HepG2 (cell line): Measurements from ENCODE around the gene PSENEN. TPM values are rescaled to one million over a fixed set of nuclear protein-coding genes. Genes with fewer than 3 reads are reported as not detected.

Experiments used
- ATAD3A ChIP-seq: sonication (generic); formaldehyde crosslinking; IDR thresholded peaks from 2 replicates; pipeline ENCODE4 v1.4.0; 2020; ENCODE audit warnings: missing genetic modification reagents
- ATF7-NPFF ChIP-seq: sonication (generic); formaldehyde crosslinking; IDR thresholded peaks from 2 replicates; pipeline ENCODE4 v1.8.1; 2023; ENCODE audit warnings: mild to moderate bottlenecking, low read depth, missing genetic modification reagents, moderate library complexity
- EHMT2 ChIP-seq: fragments of 200-600 bp; sonication (generic); IDR thresholded peaks from 2 replicates; pipeline ENCODE4 v1.7.0; 2017; ENCODE audit warnings: antibody characterized with exemption, low read depth, low read length, borderline replicate concordance
- JUN ChIP-seq: sonication (generic); formaldehyde crosslinking; IDR thresholded peaks from 2 replicates; pipeline ENCODE4 v1.4.0; 2020; ENCODE audit warnings: mild to moderate bottlenecking, missing genetic modification reagents
- MEIS2 ChIP-seq: sonication (generic); formaldehyde crosslinking; IDR thresholded peaks from 2 replicates; pipeline ENCODE4 v1.9.0; 2021; ENCODE audit warnings: mild to moderate bottlenecking, missing genetic modification reagents
- RAD21 ChIP-seq: fragments of 450-650 bp; formaldehyde crosslinking; IDR thresholded peaks from 2 replicates; pipeline ENCODE4 v1.5.0; 2020; ENCODE audit warnings: mild to moderate bottlenecking
- RFXAP ChIP-seq: sonication (generic); formaldehyde crosslinking; IDR thresholded peaks from 2 replicates; pipeline ENCODE4 v1.4.0; 2020; ENCODE audit warnings: missing genetic modification reagents, borderline replicate concordance
- SPEN ChIP-seq: sonication (generic); formaldehyde crosslinking; IDR thresholded peaks from 2 replicates; pipeline ENCODE4 v1.5.1; 2020; ENCODE audit warnings: low read depth, mild to moderate bottlenecking, missing genetic modification reagents
- SRF ChIP-seq: IDR thresholded peaks from 2 replicates; pipeline ENCODE4 v1.6.1; 2011; ENCODE audit warnings: mild to moderate bottlenecking, low read depth, low read length, moderate library complexity
- ZNF260 ChIP-seq: sonication (generic); formaldehyde crosslinking; IDR thresholded peaks from 2 replicates; pipeline ENCODE4 v1.4.0; 2020; ENCODE audit warnings: missing genetic modification reagents, low read depth, mild to moderate bottlenecking, borderline replicate concordance
- ZNF34 ChIP-seq: sonication (generic); formaldehyde crosslinking; IDR thresholded peaks from 2 replicates; pipeline ENCODE4 v1.4.0; 2020; ENCODE audit warnings: mild to moderate bottlenecking, missing genetic modification reagents, borderline replicate concordance
- ZNF788 ChIP-seq: sonication (generic); formaldehyde crosslinking; IDR thresholded peaks from 2 replicates; pipeline ENCODE4 v1.5.0; 2020; ENCODE audit warnings: mild to moderate bottlenecking, missing genetic modification reagents, borderline replicate concordance
- polyA plus RNA-seq, 8 experiments: library from polyadenylated mRNA; depleted of rRNA in 3 of 8; stranded (reverse) in 7 of 8; unstranded in 1 of 8; fragments of >200 nt; fragmentation: Illumina TruSeq in 4 of 8; extraction: Trizol in 4 of 8; gene quantifications; 2 replicates each; pipeline versions ENCODE4 v1.2.1 to v1.2.3, GENCODE V29; 2011 to 2016; ENCODE audit warnings: low read depth in 4 of 8, missing spikeins in 1 of 8, mixed read lengths in 1 of 8; ENCODE audit not compliant: insufficient read depth in 1 of 8
- total RNA-seq, 5 experiments: library from RNA; depleted of rRNA; stranded (reverse); fragments of >200 nt; fragmentation: Illumina TruSeq; extraction: Trizol; gene quantifications; 2 replicates each; pipeline ENCODE4 v1.2.3, GENCODE V29; 2016; ENCODE audit warnings: low read depth in 1 of 5
- TF ChIP-seq, protein P1 (sequence below): sonication (generic); formaldehyde crosslinking; IDR thresholded peaks from 2 replicates; pipeline ENCODE4 v1.5.1; 2020; ENCODE audit warnings: mild to moderate bottlenecking, missing genetic modification reagents
- TF ChIP-seq, protein P2 (sequence below): sonication (generic); formaldehyde crosslinking; IDR thresholded peaks from 2 replicates; pipeline ENCODE4 v1.9.0; 2021; ENCODE audit warnings: mild to moderate bottlenecking, missing genetic modification reagents
- TF ChIP-seq, protein P3 (sequence below): sonication (generic); formaldehyde crosslinking; IDR thresholded peaks from 2 replicates; pipeline ENCODE4 v1.5.0; 2020; ENCODE audit warnings: mild to moderate bottlenecking, missing genetic modification reagents, moderate library complexity

PSENEN gene
- total and polyA plus RNA-seq, 2 of the 13 experiments (the other 11 are each of a cell fraction or from before 2014, with no cell fraction given), result 16.9 to 34.2 TPM

DNA sequence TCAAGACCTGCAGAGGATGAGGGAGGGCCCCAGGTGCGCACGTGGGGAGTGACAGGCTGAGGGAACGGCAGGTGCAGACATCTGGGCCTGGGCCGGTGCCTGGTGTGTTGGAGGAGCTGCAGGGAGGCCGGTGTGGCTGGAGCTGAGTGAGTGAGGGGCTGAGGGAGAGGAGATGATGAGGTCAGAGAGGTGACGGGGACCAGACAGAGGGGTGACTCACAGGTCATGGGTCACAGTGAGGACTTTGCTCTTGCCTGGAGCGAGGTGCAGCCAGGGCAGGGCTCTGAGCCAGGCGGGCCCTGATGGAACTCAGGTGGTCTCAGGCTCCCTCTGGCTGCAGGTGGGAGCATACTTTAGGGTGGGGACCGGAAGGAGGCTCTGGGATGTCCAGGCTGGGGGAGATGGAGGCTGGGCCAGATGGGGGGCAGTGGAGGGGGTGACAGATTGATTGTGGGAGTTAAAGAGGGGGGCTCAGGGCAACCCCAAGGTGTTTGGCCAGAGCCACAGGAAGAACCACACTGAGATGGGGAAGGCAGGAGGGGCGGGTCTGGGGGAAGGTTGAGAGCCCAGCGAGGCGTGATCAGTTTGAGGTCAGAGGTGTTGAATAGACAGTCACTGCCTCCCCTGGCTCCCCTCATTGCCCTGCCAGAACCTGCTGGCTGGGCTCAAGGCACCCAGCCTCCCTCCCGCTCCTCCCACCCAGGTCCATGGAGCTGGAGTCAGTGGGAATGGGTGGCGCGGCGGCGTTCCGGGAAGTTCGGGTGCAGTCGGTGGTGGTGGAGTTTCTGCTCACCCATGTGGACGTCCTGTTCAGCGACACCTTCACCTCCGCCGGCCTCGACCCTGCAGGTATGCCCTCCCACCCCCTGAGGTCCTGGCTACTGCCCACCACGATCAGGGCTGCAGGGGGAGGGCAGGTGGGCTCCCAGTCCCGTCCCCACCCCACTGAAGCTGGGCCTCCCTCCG is 38.3 kb downstream of the PSENEN start (continued):
- TF ChIP-seq, protein P1, sequence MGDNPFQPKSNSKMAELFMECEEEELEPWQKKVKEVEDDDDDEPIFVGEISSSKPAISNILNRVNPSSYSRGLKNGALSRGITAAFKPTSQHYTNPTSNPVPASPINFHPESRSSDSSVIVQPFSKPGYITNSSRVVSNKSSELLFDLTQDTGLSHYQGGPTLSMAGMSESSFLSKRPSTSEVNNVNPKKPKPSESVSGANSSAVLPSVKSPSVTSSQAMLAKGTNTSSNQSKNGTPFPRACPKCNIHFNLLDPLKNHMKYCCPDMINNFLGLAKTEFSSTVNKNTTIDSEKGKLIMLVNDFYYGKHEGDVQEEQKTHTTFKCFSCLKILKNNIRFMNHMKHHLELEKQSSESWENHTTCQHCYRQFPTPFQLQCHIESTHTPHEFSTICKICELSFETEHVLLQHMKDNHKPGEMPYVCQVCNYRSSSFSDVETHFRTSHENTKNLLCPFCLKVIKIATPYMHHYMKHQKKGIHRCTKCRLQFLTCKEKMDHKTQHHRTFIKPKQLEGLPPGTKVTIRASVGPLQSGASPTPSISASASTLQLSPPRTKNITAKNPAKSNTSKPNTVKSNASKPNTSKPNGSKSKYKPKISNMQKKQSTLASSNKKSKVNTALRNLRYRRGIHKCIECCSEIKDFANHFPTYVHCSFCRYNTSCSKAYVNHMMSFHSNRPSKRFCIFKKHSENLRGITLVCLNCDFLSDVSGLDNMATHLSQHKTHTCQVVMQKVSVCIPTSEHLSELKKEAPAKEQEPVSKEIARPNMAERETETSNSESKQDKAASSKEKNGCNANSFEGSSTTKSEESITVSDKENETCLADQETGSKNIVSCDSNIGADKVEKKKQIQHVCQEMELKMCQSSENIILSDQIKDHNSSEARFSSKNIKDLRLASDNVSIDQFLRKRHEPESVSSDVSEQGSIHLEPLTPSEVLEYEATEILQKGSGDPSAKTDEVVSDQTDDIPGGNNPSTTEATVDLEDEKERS, result no peak
- no peak for TF ChIP-seq ZNF260
- peak; percentile 34; the same call in 1 of the 2 replicates for TF ChIP-seq RAD21 (CRISPR knock-in tag)
- TF ChIP-seq ATAD3A, result no peak
- TF ChIP-seq, protein P2, sequence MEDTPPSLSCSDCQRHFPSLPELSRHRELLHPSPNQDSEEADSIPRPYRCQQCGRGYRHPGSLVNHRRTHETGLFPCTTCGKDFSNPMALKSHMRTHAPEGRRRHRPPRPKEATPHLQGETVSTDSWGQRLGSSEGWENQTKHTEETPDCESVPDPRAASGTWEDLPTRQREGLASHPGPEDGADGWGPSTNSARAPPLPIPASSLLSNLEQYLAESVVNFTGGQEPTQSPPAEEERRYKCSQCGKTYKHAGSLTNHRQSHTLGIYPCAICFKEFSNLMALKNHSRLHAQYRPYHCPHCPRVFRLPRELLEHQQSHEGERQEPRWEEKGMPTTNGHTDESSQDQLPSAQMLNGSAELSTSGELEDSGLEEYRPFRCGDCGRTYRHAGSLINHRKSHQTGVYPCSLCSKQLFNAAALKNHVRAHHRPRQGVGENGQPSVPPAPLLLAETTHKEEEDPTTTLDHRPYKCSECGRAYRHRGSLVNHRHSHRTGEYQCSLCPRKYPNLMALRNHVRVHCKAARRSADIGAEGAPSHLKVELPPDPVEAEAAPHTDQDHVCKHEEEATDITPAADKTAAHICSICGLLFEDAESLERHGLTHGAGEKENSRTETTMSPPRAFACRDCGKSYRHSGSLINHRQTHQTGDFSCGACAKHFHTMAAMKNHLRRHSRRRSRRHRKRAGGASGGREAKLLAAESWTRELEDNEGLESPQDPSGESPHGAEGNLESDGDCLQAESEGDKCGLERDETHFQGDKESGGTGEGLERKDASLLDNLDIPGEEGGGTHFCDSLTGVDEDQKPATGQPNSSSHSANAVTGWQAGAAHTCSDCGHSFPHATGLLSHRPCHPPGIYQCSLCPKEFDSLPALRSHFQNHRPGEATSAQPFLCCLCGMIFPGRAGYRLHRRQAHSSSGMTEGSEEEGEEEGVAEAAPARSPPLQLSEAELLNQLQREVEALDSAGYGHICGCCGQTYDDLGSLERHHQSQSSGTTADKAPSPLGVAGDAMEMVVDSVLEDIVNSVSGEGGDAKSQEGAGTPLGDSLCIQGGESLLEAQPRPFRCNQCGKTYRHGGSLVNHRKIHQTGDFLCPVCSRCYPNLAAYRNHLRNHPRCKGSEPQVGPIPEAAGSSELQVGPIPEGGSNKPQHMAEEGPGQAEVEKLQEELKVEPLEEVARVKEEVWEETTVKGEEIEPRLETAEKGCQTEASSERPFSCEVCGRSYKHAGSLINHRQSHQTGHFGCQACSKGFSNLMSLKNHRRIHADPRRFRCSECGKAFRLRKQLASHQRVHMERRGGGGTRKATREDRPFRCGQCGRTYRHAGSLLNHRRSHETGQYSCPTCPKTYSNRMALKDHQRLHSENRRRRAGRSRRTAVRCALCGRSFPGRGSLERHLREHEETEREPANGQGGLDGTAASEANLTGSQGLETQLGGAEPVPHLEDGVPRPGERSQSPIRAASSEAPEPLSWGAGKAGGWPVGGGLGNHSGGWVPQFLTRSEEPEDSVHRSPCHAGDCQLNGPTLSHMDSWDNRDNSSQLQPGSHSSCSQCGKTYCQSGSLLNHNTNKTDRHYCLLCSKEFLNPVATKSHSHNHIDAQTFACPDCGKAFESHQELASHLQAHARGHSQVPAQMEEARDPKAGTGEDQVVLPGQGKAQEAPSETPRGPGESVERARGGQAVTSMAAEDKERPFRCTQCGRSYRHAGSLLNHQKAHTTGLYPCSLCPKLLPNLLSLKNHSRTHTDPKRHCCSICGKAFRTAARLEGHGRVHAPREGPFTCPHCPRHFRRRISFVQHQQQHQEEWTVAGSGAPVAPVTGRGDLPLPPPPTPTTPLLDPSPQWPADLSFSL (CRISPR knock-in tag), result no peak
- no peak for TF ChIP-seq ZNF788
- TF ChIP-seq MEIS2, result no peak
- TF ChIP-seq ZNF34, result no peak
- TF ChIP-seq, protein P3, sequence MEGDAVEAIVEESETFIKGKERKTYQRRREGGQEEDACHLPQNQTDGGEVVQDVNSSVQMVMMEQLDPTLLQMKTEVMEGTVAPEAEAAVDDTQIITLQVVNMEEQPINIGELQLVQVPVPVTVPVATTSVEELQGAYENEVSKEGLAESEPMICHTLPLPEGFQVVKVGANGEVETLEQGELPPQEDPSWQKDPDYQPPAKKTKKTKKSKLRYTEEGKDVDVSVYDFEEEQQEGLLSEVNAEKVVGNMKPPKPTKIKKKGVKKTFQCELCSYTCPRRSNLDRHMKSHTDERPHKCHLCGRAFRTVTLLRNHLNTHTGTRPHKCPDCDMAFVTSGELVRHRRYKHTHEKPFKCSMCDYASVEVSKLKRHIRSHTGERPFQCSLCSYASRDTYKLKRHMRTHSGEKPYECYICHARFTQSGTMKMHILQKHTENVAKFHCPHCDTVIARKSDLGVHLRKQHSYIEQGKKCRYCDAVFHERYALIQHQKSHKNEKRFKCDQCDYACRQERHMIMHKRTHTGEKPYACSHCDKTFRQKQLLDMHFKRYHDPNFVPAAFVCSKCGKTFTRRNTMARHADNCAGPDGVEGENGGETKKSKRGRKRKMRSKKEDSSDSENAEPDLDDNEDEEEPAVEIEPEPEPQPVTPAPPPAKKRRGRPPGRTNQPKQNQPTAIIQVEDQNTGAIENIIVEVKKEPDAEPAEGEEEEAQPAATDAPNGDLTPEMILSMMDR (CRISPR knock-in tag), result peak; percentile 70
- TF ChIP-seq ATF7-NPFF, result no peak
- TF ChIP-seq SRF, result no peak
- 0 out of 2 replicates have a peak, but pooled peaks have one; percentile 27 for TF ChIP-seq JUN (CRISPR knock-in tag)
- TF ChIP-seq SPEN (CRISPR knock-in tag), result no peak
- TF ChIP-seq EHMT2, result no peak
- no peak for TF ChIP-seq RFXAP
